H1 (cell line): ENCODE measurements around the gene NOTCH4. TPM values are rescaled to one million over a fixed set of nuclear protein-coding genes. Genes with fewer than 3 reads are reported as not detected.

Experiments used
- CTCF ChIA-PET: fragments of 300-600 bp; sonication (Branson Sonifier 250); formaldehyde crosslinking; loops from one replicate; lab custom pipeline; 2021; ENCODE audit not compliant: partially characterized antibody; lab: Charles Lee
- POLR2A ChIA-PET: fragments of 300-600 bp; sonication (Branson Sonifier 250); formaldehyde crosslinking; loops from one replicate; lab custom pipeline; 2021; ENCODE audit warnings: inconsistent platforms; ENCODE audit not compliant: partially characterized antibody; lab: Charles Lee
- DNase-seq, 2 experiments: peaks; one replicate each; pipeline versions ENCODE4 v3.0.0 to v3.0.0-alpha.2; 2010 to 2022; ENCODE audit warnings: low spot score in 2 of 2, low read depth in 1 of 2, mixed read lengths in 1 of 2
- FAIRE-seq: peaks from 2 replicates; lab custom pipeline; 2011; peaks lifted over from hg19 to GRCh38; lab: Jason Lieb, UNC
- H2AFZ ChIP-seq: 2 replicates; pipeline ENCODE4 v1.8.1; 2012; ENCODE audit warnings: low read length, inconsistent platforms
- H2AK5ac ChIP-seq: 2 replicates; pipeline ENCODE4 v1.6.1; 2013; ENCODE audit warnings: low read depth, low read length
- H2BK120ac ChIP-seq: replicated peaks from 2 replicates; pipeline ENCODE3; 2013; ENCODE audit warnings: low read depth, low read length, inconsistent platforms
- H2BK12ac ChIP-seq: 2 replicates; pipeline ENCODE4 v1.6.1; 2013; ENCODE audit warnings: low read depth, low read length
- H2BK15ac ChIP-seq: 2 replicates; pipeline ENCODE4 v1.6.1; 2013; ENCODE audit warnings: low read length
- H2BK20ac ChIP-seq: 2 replicates; pipeline ENCODE4 v1.6.1; 2013; ENCODE audit warnings: low read length
- H2BK5ac ChIP-seq: 2 replicates; pipeline ENCODE4 v1.6.1; 2013; ENCODE audit warnings: low read depth, low read length
- H3K14ac ChIP-seq: 2 replicates; pipeline ENCODE4 v1.6.1; 2013; ENCODE audit warnings: inconsistent platforms; ENCODE audit not compliant: insufficient read length
- H3K18ac ChIP-seq: 2 replicates; pipeline ENCODE4 v1.6.1; 2013; ENCODE audit warnings: low read length; ENCODE audit errors: extremely low read depth
- H3K23ac ChIP-seq: 2 replicates; pipeline ENCODE4 v1.6.1; 2013; ENCODE audit warnings: inconsistent platforms; ENCODE audit not compliant: insufficient read length
- H3K23me2 ChIP-seq: 2 replicates; pipeline ENCODE4 v1.6.1; 2013; ENCODE audit warnings: low read depth, low read length
- H3K27ac ChIP-seq: 2 replicates; pipeline ENCODE4 v1.6.1; 2011; ENCODE audit warnings: low read depth, low read length, inconsistent platforms
- H3K27me3 ChIP-seq, 4 experiments: replicated peaks in 1 of 4; 1 replicate in 1 of 4; 2 replicates in 3 of 4; pipeline versions ENCODE4 v1.6.1 to v1.8.1; 2011 to 2013; ENCODE audit warnings: low read length in 3 of 4, mild to moderate bottlenecking in 3 of 4, inconsistent platforms in 2 of 4, mixed read lengths in 2 of 4, moderate library complexity in 1 of 4; ENCODE audit not compliant: control insufficient read depth in 3 of 4, insufficient read depth in 3 of 4; ENCODE audit errors: extremely low read depth in 1 of 4
- H3K36me3 ChIP-seq, 4 experiments: 2 replicates each; pipeline versions ENCODE4 v1.6.1 to v1.8.1; 2011 to 2013; ENCODE audit warnings: mild to moderate bottlenecking in 4 of 4, low read length in 3 of 4, moderate library complexity in 2 of 4, control low read depth in 1 of 4, inconsistent platforms in 1 of 4; ENCODE audit not compliant: insufficient read depth in 4 of 4, control insufficient read depth in 2 of 4
- H3K4ac ChIP-seq: replicated peaks from 2 replicates; pipeline ENCODE3; 2013; ENCODE audit warnings: low read length, low read depth, mixed read lengths, inconsistent platforms; ENCODE audit not compliant: insufficient read length
- H3K4me1 ChIP-seq, 4 experiments: replicated peaks in 1 of 4; 1 replicate in 1 of 4; 2 replicates in 3 of 4; pipeline versions ENCODE4 v1.6.1 to v1.8.1; 2011 to 2013; ENCODE audit warnings: low read length in 3 of 4, inconsistent platforms in 2 of 4, mixed read lengths in 1 of 4; ENCODE audit not compliant: insufficient read depth in 4 of 4, control insufficient read depth in 3 of 4
- H3K4me2 ChIP-seq, 2 experiments: 2 replicates each; pipeline versions ENCODE4 v1.6.1 to v1.8.1; 2011 to 2013; ENCODE audit warnings: low read depth in 2 of 2, low read length in 2 of 2, control low read depth in 1 of 2, inconsistent platforms in 1 of 2, mild to moderate bottlenecking in 1 of 2; ENCODE audit not compliant: insufficient read depth in 1 of 2
- H3K4me3 ChIP-seq, 4 experiments: fragments of 200-600, 300-600 bp in 1 of 4; sonication (generic), shearing (Covaris generic), sonication (Bioruptor Twin) in 1 of 4; 2 replicates each; pipeline versions ENCODE4 v1.5.1 to v1.8.1; 2011 to 2016; ENCODE audit warnings: low read length in 4 of 4, low read depth in 3 of 4, control low read depth in 2 of 4, inconsistent platforms in 2 of 4, mild to moderate bottlenecking in 2 of 4, mixed read lengths in 1 of 4, moderate library complexity in 1 of 4; ENCODE audit not compliant: insufficient read depth in 2 of 4; ENCODE audit errors: extremely low read depth in 1 of 4
- H3K56ac ChIP-seq: replicated peaks from 2 replicates; pipeline ENCODE3; 2013; ENCODE audit warnings: low read depth, mild to moderate bottlenecking, mixed read lengths, low read length, inconsistent platforms; ENCODE audit not compliant: insufficient read length
- H3K79me1 ChIP-seq: 2 replicates; pipeline ENCODE4 v1.6.1; 2013; ENCODE audit warnings: low read depth, low read length, control low read depth
- H3K79me2 ChIP-seq, 2 experiments: 2 replicates each; pipeline versions ENCODE4 v1.6.1 to v1.8.1; 2012 to 2013; ENCODE audit warnings: low read length in 2 of 2, mild to moderate bottlenecking in 2 of 2, inconsistent platforms in 1 of 2; ENCODE audit not compliant: insufficient read depth in 2 of 2, control insufficient read depth in 1 of 2
- H3K9ac ChIP-seq, 4 experiments: replicated peaks in 1 of 4; 1 replicate in 1 of 4; 2 replicates in 3 of 4; pipeline versions ENCODE4 v1.6.1 to v1.8.1; 2011 to 2013; ENCODE audit warnings: low read depth in 3 of 4, low read length in 3 of 4, control low read depth in 2 of 4, mild to moderate bottlenecking in 2 of 4, moderate library complexity in 2 of 4, inconsistent platforms in 1 of 4; ENCODE audit errors: extremely low read depth in 1 of 4
- H3K9me3 ChIP-seq, 2 experiments: 2 replicates each; pipeline versions ENCODE4 v1.6.1 to v1.8.1; 2012 to 2013; ENCODE audit warnings: mild to moderate bottlenecking in 2 of 2, moderate library complexity in 2 of 2, control low read depth in 1 of 2, inconsistent platforms in 1 of 2, low read depth in 1 of 2, low read length in 1 of 2, mixed read lengths in 1 of 2; ENCODE audit not compliant: insufficient read depth in 2 of 2
- H4K20me1 ChIP-seq, 2 experiments: replicated peaks in 1 of 2; 2 replicates each; pipeline versions ENCODE3 to v1.8.1; 2011 to 2013; ENCODE audit warnings: inconsistent platforms in 2 of 2, low read length in 2 of 2, mild to moderate bottlenecking in 1 of 2; ENCODE audit not compliant: insufficient read depth in 2 of 2, control insufficient read depth in 1 of 2
- H4K5ac ChIP-seq: 2 replicates; pipeline ENCODE4 v1.6.1; 2013; ENCODE audit warnings: low read length, low read depth, mixed read lengths, inconsistent platforms; ENCODE audit not compliant: insufficient read length
- H4K8ac ChIP-seq: 2 replicates; pipeline ENCODE4 v1.8.0; 2013; ENCODE audit warnings: mild to moderate bottlenecking, moderate library complexity, low read length, inconsistent platforms; ENCODE audit not compliant: insufficient read depth; ENCODE audit errors: extremely low read depth
- H4K91ac ChIP-seq: replicated peaks from 2 replicates; pipeline ENCODE3; 2013; ENCODE audit warnings: low read length, mixed read lengths, inconsistent platforms; ENCODE audit not compliant: insufficient read length
- BRCA1 ChIP-seq: IDR thresholded peaks from 2 replicates; pipeline ENCODE4 v1.6.1; 2012; ENCODE audit warnings: low read depth, low read length, improper control_type of control experiment
- EGR1 ChIP-seq: IDR thresholded peaks from 2 replicates; pipeline ENCODE4 v1.6.1; 2011; ENCODE audit warnings: low read depth, low read length, borderline replicate concordance
- EP300 ChIP-seq, 2 experiments: IDR thresholded peaks; 1 replicate in 1 of 2; 2 replicates in 1 of 2; pipeline ENCODE4 v1.6.1; 2011 to 2012; ENCODE audit warnings: low read depth in 2 of 2, low read length in 2 of 2, mild to moderate bottlenecking in 2 of 2, borderline replicate concordance in 1 of 2, inconsistent platforms in 1 of 2, moderate library complexity in 1 of 2
- JUN ChIP-seq: IDR thresholded peaks from 2 replicates; pipeline ENCODE4 v1.6.1; 2011; ENCODE audit warnings: low read depth, mild to moderate bottlenecking, improper control_type of control experiment, low read length
- PHF8 ChIP-seq: fragments of 200-600 bp; sonication (generic); conservative IDR thresholded peaks from 2 replicates; pipeline ENCODE4 v1.7.1; 2012; ENCODE audit warnings: low read depth, mild to moderate bottlenecking, inconsistent platforms, low read length, moderate library complexity
- SP4 ChIP-seq: IDR thresholded peaks from 2 replicates; pipeline ENCODE4 v1.6.1; 2012; ENCODE audit warnings: low read length, inconsistent platforms
- TEAD4 ChIP-seq: IDR thresholded peaks from 2 replicates; pipeline ENCODE4 v1.6.1; 2012; ENCODE audit warnings: low read depth, low read length, inconsistent platforms, mixed read lengths
- WGBS, 2 experiments: shearing (Covaris generic) in 1 of 2; methylation state at CpG; one replicate each; pipeline versions ENCODE4 v1.1.6 to v1.1.7; 2013 to 2015; ENCODE audit warnings: low lambda C conversion rate in 2 of 2, mixed read lengths in 2 of 2, inconsistent platforms in 1 of 2, low coverage in 1 of 2, missing lambda C conversion rate in 1 of 2; ENCODE audit not compliant: insufficient replicate concordance in 2 of 2, insufficient coverage in 1 of 2, insufficient read length in 1 of 2; ENCODE audit errors: extremely low coverage in 1 of 2, missing lambda C conversion rate in 1 of 2; 5-methylcytosine and 5-hydroxymethylcytosine counted together
- polyA plus RNA-seq, 7 experiments: library from polyadenylated mRNA; depleted of rRNA in 3 of 7; stranded (reverse) in 5 of 7; unstranded in 2 of 7; fragments of >200 nt in 5 of 7; fragments of 200-250 nt in 2 of 7; gene quantifications; 1 replicate in 5 of 7; 2 replicates in 1 of 7; 4 replicates in 1 of 7; pipeline versions ENCODE4 v1.2.1 to v1.2.3, GENCODE V29; 2011 to 2013; ENCODE audit warnings: missing spikeins in 2 of 7, mixed read lengths in 2 of 7
- total RNA-seq: library from RNA; stranded (reverse); fragmentation: NEBNext Ultra II Directional; extraction: Animal tissue kit (Norgen Biotek cat#: 25700); gene quantifications from 2 replicates; pipeline ENCODE4 v1.2.1, GENCODE V29; 2021
- TF ChIP-seq, protein P1 (sequence below), 3 experiments: IDR thresholded peaks; 1 replicate in 2 of 3; 2 replicates in 1 of 3; pipeline versions ENCODE4 v1.5.1 to v1.6.1; 2011; ENCODE audit warnings: low read length in 3 of 3, mild to moderate bottlenecking in 3 of 3, inconsistent platforms in 2 of 3, low read depth in 1 of 3, moderate library complexity in 1 of 3; ENCODE audit not compliant: insufficient read depth in 1 of 3; ENCODE audit errors: control extremely low read depth in 1 of 3

The NOTCH4 gene
- total and polyA plus RNA-seq, 2 of the 8 experiments (the other 6 are each of a cell fraction or from before 2014, with no cell fraction given), result 1.9 to 2.8 TPM

DNA sequence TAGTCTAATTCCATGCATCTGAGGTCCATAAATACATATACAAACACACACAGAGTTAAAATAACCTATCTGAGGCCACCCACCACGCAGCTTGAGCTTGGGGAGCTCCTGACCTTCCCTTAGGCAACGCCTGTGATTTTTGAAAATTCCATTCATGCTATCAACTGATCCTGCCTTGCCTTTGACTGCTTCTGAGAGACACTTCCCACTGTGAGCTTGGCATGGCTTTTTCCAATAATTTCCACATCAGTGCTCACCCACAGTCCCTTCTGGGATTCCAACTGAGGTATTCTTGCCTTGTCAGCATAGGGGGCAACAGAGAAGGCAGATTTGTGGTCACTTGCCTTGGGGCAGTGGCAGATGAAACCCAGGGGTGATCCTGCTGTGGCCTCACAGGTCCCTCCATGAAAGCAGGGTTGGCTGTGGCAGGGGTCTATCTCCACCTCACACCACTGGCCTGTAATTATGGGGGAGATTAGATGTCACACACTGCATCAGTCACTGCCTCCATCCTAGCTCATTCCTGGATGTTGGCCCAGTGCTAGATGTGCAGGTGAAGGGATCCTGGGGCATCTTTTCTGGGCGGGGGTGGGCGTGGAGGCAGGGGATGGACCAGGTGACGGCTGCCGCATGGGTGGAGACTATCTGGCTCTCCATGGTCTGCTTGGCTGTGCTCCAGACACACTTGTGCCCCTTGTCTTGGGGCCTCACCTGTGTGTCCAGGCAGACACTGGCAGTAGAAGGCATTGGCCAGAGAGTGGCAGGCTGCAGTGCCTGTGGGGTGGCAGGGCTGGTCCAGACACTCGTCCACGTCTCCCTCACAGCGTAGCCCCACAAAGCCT is 20.2 kb downstream of the NOTCH4 start:
- DNase-seq (no peak), FAIRE-seq (no peak)
- Histone ChIP-seq H3K4me3 (no peak overlapping the region), H4K20me1 (no peaks in the 10 kb centered on the region), H2BK5ac (no peak overlapping the region), H4K5ac (no peak overlapping the region), H3K56ac (no peak overlapping the region), H3K4ac (no peak overlapping the region), H2AK5ac (no peak overlapping the region; the same call in 1 of the 2 replicates), H3K9me3 (no peaks in the 10 kb centered on the region), H3K4me2 (no peak overlapping the region), H2BK120ac (no peak overlapping the region), H2AFZ (no peak overlapping the region), H3K23ac (no peak overlapping the region), H2BK12ac (0 out of 2 replicates have a peak overlapping the region, but pooled peaks have one; percentile 50), H3K9ac (no peak overlapping the region), H4K91ac (no peak overlapping the region), H3K27ac (no peak overlapping the region), H2BK20ac (no peak overlapping the region), H3K36me3 (no peaks in the 10 kb centered on the region), H3K79me1 (no peaks in the 10 kb centered on the region), H4K8ac (peak overlapping the region; percentile 87; the same call in 1 of the 2 replicates), H3K23me2 (no peaks in the 10 kb centered on the region), H3K4me1 (no peaks in the 10 kb centered on the region), H3K18ac (no peak overlapping the region), H3K79me2 (no peaks in the 10 kb centered on the region), H2BK15ac (no peak overlapping the region), H3K27me3 (no peaks in the 10 kb centered on the region), H3K14ac (no peak overlapping the region)
- ChIA-PET POLR2A (interaction anchor here (1.2 to 1.4 kb wide), 2 partner anchors 9 to 18 kb away, joined by 3 to 4 read pairs; no protein-coding TSS in a partner anchor), CTCF (interaction anchor here (1.1 to 1.8 kb wide), 2 partner anchors 18 to 34 kb away, joined by 3 read pairs; no protein-coding TSS in a partner anchor)
- WGBS, 2 experiments, result 89% methylated on average over 7 of the region's 9 CpGs; no CpG with 5 or more reads in 1 of the 2 experiments
- TF ChIP-seq TEAD4 (no peak), PHF8 (no peak), SP4 (no peak), JUN (no peak), EGR1 (no peak), BRCA1 (no peak), EP300 (IDR thresholded peaks at IDR 0.05; ENCODE audit: borderline replicate concordance in 1 of 2, low read depth in 2 of 2, low read length in 2 of 2) (no peak)
- TF ChIP-seq, protein P1, sequence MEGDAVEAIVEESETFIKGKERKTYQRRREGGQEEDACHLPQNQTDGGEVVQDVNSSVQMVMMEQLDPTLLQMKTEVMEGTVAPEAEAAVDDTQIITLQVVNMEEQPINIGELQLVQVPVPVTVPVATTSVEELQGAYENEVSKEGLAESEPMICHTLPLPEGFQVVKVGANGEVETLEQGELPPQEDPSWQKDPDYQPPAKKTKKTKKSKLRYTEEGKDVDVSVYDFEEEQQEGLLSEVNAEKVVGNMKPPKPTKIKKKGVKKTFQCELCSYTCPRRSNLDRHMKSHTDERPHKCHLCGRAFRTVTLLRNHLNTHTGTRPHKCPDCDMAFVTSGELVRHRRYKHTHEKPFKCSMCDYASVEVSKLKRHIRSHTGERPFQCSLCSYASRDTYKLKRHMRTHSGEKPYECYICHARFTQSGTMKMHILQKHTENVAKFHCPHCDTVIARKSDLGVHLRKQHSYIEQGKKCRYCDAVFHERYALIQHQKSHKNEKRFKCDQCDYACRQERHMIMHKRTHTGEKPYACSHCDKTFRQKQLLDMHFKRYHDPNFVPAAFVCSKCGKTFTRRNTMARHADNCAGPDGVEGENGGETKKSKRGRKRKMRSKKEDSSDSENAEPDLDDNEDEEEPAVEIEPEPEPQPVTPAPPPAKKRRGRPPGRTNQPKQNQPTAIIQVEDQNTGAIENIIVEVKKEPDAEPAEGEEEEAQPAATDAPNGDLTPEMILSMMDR (IDR thresholded peaks at IDR 0.05; ENCODE audit: control extremely low read depth in 1 of 3, insufficient read depth in 1 of 3, low read depth in 1 of 3, low read length in 3 of 3), result no peak
